ENCODE data around the gene DES.
"Not testable (repeated sequence)": the region's sequence is repeated elsewhere in the genome, so short reads cannot be mapped to it uniquely, and the experiment has no call there.

DES gene
- total RNA-seq: 0 reads per million in 4 donors

DNA sequence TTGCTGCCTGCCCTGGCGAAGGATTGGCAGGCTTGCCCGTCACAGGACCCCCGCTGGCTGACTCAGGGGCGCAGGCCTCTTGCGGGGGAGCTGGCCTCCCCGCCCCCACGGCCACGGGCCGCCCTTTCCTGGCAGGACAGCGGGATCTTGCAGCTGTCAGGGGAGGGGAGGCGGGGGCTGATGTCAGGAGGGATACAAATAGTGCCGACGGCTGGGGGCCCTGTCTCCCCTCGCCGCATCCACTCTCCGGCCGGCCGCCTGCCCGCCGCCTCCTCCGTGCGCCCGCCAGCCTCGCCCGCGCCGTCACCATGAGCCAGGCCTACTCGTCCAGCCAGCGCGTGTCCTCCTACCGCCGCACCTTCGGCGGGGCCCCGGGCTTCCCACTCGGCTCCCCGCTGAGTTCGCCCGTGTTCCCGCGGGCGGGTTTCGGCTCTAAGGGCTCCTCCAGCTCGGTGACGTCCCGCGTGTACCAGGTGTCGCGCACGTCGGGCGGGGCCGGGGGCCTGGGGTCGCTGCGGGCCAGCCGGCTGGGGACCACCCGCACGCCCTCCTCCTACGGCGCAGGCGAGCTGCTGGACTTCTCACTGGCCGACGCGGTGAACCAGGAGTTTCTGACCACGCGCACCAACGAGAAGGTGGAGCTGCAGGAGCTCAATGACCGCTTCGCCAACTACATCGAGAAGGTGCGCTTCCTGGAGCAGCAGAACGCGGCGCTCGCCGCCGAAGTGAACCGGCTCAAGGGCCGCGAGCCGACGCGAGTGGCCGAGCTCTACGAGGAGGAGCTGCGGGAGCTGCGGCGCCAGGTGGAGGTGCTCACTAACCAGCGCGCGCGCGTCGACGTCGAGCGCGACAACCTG lies at the start of gene DES:
DES (plus strand) TSS at position 223 of the 857 bp plus-strand sequence; CDS start at position 309, 86 bp downstream.
- DNase-seq: no peak

DNA sequence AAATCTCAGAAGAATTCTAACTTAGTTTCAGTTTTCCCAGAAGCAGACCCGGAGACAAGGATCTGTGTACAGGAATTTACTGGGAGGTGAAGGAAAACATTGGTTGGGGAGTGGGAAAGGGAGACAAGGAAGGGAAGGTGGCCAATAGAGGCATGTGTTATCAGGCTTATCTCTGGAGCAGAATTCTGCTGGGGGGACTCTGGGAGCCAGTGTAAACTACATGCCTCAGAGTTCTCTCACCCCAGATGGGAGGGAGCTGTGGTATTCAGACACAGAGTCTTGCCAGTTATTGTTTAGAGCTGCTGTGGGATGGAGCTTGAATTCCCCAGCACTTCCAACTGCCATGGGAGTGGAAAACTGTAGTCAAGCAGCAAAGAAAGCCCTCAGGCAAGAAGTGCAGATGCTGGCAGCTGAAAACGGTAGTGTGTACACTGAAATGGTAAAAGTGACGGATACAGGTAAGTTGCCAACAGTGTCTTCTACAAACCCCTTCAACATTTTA lies 49.4 kb upstream of the DES start:
- no peak for DNase-seq

GRCh38 chr2:219369447-219369861 lies 48.7 kb upstream of the DES start:
- DNase-seq: no peak

- no peak for DNase-seq
Observed at GRCh38 chr2:219378163-219378851, 39.9 kb upstream of the DES start.

- no peak for DNase-seq
Observed at GRCh38 chr2:219380926-219381325, 37.3 kb upstream of the DES start.

DNA sequence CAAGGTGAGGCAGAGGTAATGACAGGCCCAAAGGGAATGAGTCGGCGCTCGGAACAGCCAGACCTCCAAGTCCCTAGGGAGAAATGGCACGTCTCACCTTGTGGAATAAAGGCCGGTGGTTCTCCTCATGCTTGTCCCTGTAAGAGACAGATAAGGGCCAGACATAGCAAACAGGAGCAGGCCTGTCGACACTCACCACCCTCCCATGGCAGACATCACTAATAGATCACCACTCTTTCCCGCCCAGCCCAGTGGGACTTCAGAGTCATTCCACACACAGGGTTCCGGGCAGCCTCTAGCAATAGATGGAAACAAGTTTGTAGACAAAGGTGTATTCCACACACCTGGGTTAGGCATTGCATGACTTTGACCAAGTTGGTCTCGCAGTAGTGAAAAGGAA lies 36.7 kb upstream of the DES start:
- no peak for DNase-seq

DNA sequence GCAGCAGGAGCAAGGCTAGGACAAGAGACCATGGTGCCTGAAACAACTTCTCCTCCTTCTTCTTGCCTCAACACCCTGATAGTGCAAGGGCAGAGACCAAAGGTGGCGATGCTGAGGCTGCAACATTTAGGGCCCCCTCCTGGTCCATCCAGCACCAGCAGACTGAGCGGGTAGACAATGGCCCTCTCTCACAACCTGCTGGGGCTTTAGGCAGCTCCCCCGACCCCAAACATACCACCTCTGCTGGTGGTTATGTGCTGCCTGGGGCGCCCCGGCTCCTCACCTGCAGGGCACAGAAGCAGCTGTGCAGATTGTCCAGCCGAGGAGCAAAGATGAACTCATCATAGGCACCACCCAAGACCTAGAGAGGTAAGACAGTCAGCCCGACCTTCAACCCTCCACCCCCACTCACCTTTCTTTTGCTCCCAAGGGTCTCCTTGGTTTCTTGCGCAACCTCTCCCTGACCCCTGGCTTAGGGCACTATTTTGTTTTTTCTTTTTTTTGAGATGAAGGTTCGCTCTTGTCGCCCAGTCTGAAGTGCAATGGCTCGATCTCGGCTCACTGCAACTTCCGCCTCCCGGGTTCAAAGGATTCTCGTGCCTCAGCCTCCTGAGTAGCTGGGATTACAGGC lies 34.0 kb upstream of the DES start:
- no peak for DNase-seq

DNA sequence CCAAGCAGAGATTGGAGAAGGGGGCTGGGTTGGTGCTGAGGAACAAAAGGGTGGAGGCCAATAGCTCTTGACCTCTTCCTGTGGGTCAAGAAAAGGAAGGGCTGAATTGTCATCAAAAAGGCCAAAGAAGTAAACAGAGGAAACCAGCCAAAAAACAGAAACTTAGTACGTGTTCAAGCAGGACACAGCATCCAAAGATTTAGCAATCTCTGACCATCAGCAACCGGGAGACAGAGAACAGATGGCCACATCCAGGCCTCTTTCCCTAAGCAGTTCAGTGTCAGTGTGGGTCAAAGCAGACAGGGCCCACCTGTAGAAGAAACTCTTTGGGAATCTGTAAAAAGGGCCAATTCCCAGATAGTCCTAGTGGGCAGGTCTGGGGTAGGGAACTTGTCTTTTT lies 33.3 kb upstream of the DES start:
- no peak for DNase-seq

DNA sequence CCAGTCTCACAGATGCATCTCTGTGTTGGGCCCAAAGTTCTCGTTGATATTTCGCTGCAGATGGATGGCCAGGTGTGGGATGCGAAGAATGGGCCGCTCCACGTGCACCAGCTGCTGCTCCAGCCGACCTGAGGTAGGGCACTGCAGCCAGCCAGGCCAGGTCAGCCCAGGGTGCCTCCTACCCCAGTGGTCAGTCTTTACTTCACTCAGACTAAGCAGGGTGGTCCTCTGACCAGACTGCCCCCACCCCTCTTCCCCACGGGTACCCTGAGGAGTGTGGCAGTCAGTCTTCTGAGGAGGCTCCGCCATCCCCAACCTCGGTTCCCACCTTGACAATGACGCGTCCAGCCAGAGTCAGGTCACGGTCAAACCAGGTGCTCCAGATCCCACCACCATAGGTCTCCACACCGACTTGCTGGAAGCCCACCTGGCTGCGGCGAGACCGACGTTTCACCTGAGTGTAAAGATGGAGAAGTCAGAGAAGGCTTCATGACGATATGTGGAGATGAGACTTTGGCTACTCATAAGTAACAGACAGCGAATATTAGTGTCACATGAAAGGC lies 32.1 kb upstream of the DES start:
- DNase-seq: no peak

GRCh38 chr2:219386532-219387280 lies 31.5 kb upstream of the DES start:
- peak in 1 of 5 donors; percentile 4 for DNase-seq

DNA sequence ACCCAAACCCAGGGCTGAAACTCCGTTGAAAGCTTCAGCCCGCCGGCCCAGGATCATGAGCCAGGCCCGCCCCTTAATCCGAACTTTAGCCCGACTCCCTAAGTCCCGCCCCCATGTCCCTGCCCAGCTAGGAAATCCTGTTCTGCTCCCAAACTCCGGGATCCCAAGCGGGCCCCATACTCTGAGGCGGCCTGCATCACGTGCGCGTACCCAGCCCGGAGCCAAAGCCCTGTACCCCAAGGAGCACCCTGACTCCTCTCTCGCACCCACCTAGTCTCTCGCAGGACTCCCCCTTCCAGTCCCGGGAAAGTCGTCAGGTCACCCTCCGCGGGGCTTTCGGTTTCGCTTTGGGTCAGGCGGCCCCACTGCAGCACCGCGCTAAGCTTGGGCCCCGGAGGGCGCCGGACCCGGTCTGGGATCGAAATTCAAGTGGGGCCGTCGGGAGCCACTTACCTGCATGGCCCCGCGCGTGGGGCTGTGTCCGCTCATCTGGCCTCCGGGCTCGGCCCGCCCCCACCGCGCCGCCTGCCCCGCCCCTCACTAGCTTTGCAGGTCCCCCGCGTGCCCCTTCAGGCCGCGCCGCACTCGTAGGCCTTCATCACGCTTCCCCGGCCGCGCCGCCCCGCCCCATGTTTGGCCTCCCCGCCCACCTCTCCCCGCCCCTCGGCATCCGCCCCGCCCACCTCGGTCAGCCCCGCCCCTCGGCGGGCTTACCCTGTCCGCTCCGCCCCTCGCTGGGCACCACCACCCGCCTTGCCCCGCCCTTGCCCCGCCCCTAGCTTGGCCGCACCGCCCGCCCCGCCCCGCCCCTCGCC lies 30.7 kb upstream of the DES start, which contains the start of gene DNPEP:
DNPEP (minus strand) TSS at position 607 of the 815 bp plus-strand sequence; CDS start at position 489, 118 bp downstream.
- peak in 4 of 5 donors; percentile 86 to 95 (median 92) for DNase-seq

- DNase-seq: peak; percentile 96 to 100 (median 99)
Observed at GRCh38 chr2:219388121-219388906, 29.9 kb upstream of the DES start.

DNA sequence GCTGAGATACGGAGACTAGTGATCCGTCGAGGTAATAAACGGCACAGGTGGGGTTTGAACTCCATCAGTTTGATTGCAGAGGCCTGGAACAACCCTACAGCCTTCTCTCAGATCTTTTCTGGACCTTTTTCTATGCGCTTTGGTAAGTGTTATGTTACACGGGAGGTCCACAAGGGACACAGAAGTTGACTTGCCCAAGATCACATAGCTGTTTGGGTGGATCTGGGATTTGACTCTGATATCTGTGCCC lies 29.3 kb upstream of the DES start:
- DNase-seq: no peak

DNA sequence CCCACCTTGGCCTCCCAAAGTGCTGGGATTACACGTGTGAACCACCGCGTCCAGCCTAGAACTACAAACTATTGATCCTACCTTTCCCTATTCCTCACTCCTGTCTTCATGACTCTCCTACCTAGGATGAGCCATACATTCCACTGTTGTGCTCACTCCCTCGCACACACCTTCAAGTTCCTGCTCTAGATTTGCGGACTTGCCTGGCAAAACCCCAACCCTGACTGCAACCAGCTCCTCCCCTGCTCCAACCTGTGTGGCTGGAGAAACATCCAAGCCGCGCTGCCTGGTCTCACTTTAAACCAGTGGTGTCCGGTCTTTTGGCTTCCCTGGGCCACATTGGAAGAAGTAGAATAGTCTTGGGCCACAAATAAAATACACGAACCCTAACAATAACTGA lies 25.4 kb upstream of the DES start:
- DNase-seq: no peak

- not testable (repeated sequence) for DNase-seq
Observed at GRCh38 chr2:219395056-219395455, 23.1 kb upstream of the DES start.

GRCh38 chr2:219395609-219396008 lies 22.6 kb upstream of the DES start:
- DNase-seq: no peak

GRCh38 chr2:219396863-219397457 lies 21.2 kb upstream of the DES start:
- DNase-seq: no peak

DNA sequence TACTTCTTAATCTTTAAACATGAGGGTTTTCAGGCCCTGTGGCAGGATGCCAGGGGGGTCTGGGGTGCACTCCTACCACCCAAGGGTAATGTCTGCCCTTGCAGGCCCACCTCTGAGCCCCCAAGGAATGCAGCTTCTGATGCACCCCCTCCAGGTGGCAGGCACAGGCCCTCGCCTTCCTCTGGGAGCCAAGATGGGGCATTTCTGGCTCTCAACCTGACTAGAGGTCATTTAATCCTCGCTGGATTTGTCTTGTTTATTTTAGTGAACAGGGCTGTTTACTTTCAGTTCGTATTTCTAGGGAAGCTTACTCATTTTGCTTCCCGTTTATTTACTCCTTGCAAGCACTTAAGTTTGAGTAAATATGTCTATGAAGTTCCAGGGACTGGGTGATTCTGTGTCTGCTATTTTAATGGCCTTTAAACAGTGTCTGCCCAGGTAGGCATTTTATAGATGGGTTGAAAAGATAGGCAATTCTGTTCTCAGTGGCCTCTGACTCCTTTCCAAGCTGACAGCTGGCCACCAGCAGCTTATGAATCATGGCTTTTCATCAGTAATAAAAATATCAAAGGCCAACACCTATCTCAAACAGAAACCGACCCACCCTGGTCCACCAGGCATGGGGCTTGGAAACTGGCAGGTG lies 19.3 kb upstream of the DES start:
- DNase-seq: no peak

- no peak for DNase-seq
Observed at GRCh38 chr2:219399716-219400478, 18.3 kb upstream of the DES start.

Data from T-helper 1 cell (primary cell).